ENCODE results near the gene BRF1. TPM values are rescaled to one million over a fixed set of nuclear protein-coding genes. Genes with fewer than 3 reads are reported as not detected.

The BRF1 gene
- total and polyA plus RNA-seq, 5 donors: 17.9 to 21.1 (median 18.2) TPM

- no peaks in the 10 kb centered on the region for H3K9me3 ChIP-seq (ENCODE audit: control insufficient read depth, low read length)
- peak; percentile 60 to 84 (median 84) for DNase-seq
- intact Hi-C loops (cut with DNase I): loop anchor here in 1 of 4 donors (5.0 kb wide), 1 partner anchor 76 kb away; no protein-coding TSS in a partner anchor
- H3K27ac ChIP-seq (ENCODE audit: low read length): no peak within 1 kb of the TSS
- H3K4me1 ChIP-seq (ENCODE audit: control insufficient read depth, insufficient read depth, low read length): peaks cover 3% of the 10 kb centered on the region
- H3K4me3 ChIP-seq (ENCODE audit: low read length): peak within 1 kb of the TSS; percentile 67
- WGBS: under 1% methylated on average over 83 of the region's 84 CpGs
- ATAC-seq: no peak
- H3K27me3 ChIP-seq (ENCODE audit: control insufficient read depth, insufficient read depth): no peaks in the 10 kb centered on the region
Observed at GRCh38 chr14:105168496-105168978, 132.3 kb downstream of the BRF1 start, which contains the start of gene JAG2. JAG2 (minus strand) TSS chr14:105168776; CDS start chr14:105168420, 356 bp downstream.

GRCh38 chr14:105168093-105168420, 132.7 kb downstream of the BRF1 start:
- Histone ChIP-seq H3K27me3 (ENCODE audit: control insufficient read depth, insufficient read depth) (no peaks in the 10 kb centered on the region), H3K4me3 (ENCODE audit: low read length) (peak overlapping the region; percentile 67), H3K4me1 (ENCODE audit: control insufficient read depth, insufficient read depth, low read length) (peaks cover 3% of the 10 kb centered on the region), H3K27ac (ENCODE audit: low read length) (no peak overlapping the region), H3K9me3 (ENCODE audit: control insufficient read depth, low read length) (no peaks in the 10 kb centered on the region)
- ATAC-seq: no peak
- under 1% methylated on average over 43 of the region's 46 CpGs for WGBS
- no peak for DNase-seq
- intact Hi-C loops (cut with DNase I): loop anchor here in 1 of 4 donors (5.0 kb wide), 1 partner anchor 76 kb away; no protein-coding TSS in a partner anchor

GRCh38 chr14:105167303-105168092, 133.3 kb downstream of the BRF1 start:
- Histone ChIP-seq H3K9me3 (ENCODE audit: control insufficient read depth, low read length) (no peaks in the 10 kb centered on the region), H3K4me1 (ENCODE audit: control insufficient read depth, insufficient read depth, low read length) (peaks cover 3% of the 10 kb centered on the region), H3K4me3 (ENCODE audit: low read length) (peak overlapping the region; percentile 67), H3K27ac (ENCODE audit: low read length) (no peak overlapping the region), H3K27me3 (ENCODE audit: control insufficient read depth, insufficient read depth) (no peaks in the 10 kb centered on the region)
- intact Hi-C loops (cut with DNase I): loop anchor here in 1 of 4 donors (5.0 kb wide), 1 partner anchor 75 kb away; no protein-coding TSS in a partner anchor
- 3% methylated on average over 115 of the region's 116 CpGs for WGBS
- DNase-seq (no peak), ATAC-seq (no peak)

GRCh38 chr14:105166571-105167302, 134.1 kb downstream of the BRF1 start:
- peaks cover 3% of the 10 kb centered on the region for H3K4me1 ChIP-seq (ENCODE audit: control insufficient read depth, insufficient read depth, low read length)
- DNase-seq: no peak
- WGBS: 59% methylated on average over 22 of the region's 22 CpGs
- no peaks in the 10 kb centered on the region for H3K9me3 ChIP-seq (ENCODE audit: control insufficient read depth, low read length)
- H3K27ac ChIP-seq (ENCODE audit: low read length): no peak overlapping the region
- intact Hi-C loops (cut with DNase I): loop anchor here in 1 of 4 donors (5.0 kb wide), 1 partner anchor 74 kb away; no protein-coding TSS in a partner anchor
- no peak overlapping the region for H3K4me3 ChIP-seq (ENCODE audit: low read length)
- no peak for ATAC-seq
- no peaks in the 10 kb centered on the region for H3K27me3 ChIP-seq (ENCODE audit: control insufficient read depth, insufficient read depth)

- 87% methylated on average over 32 of the region's 32 CpGs for WGBS
- Histone ChIP-seq H3K4me1 (ENCODE audit: control insufficient read depth, insufficient read depth, low read length) (peaks cover 3% of the 10 kb centered on the region), H3K27ac (ENCODE audit: low read length) (no peak overlapping the region), H3K27me3 (ENCODE audit: control insufficient read depth, insufficient read depth) (no peaks in the 10 kb centered on the region), H3K4me3 (ENCODE audit: low read length) (no peak overlapping the region), H3K9me3 (ENCODE audit: control insufficient read depth, low read length) (no peaks in the 10 kb centered on the region)
- DNase-seq: no peak
- intact Hi-C loops (cut with DNase I): loop anchor here in 1 of 4 donors (5.0 kb wide), 1 partner anchor 74 kb away; no protein-coding TSS in a partner anchor
- ATAC-seq: no peak
Observed at GRCh38 chr14:105165761-105166485, 134.9 kb downstream of the BRF1 start.

- Histone ChIP-seq H3K9me3 (ENCODE audit: control insufficient read depth, low read length) (no peaks in the 10 kb centered on the region), H3K4me3 (ENCODE audit: low read length) (no peak overlapping the region), H3K27ac (ENCODE audit: low read length) (no peak overlapping the region), H3K4me1 (ENCODE audit: control insufficient read depth, insufficient read depth, low read length) (no peaks in the 10 kb centered on the region), H3K27me3 (ENCODE audit: control insufficient read depth, insufficient read depth) (no peaks in the 10 kb centered on the region)
- intact Hi-C loops (cut with DNase I): loop anchor here in 1 of 4 donors (5.0 kb wide), 1 partner anchor 73 kb away; no protein-coding TSS in a partner anchor
- DNase-seq: no peak
- ATAC-seq: no peak
- WGBS: 74% methylated on average over 10 of the region's 10 CpGs
Observed at GRCh38 chr14:105165134-105165704, 135.6 kb downstream of the BRF1 start.

GRCh38 chr14:105163040-105163742, 137.6 kb downstream of the BRF1 start:
- intact Hi-C loops (cut with DNase I): loop anchor here in 1 of 4 donors (5.0 kb wide), 1 partner anchor 71 kb away; no protein-coding TSS in a partner anchor
- no peaks in the 10 kb centered on the region for H3K4me1 ChIP-seq (ENCODE audit: control insufficient read depth, insufficient read depth, low read length)
- 83% methylated on average over 18 of the region's 18 CpGs for WGBS

GRCh38 chr14:105162669-105162979, 138.2 kb downstream of the BRF1 start:
- 90% methylated on average over 2 of the region's 2 CpGs for WGBS
- intact Hi-C loops (cut with DNase I): loop anchor here in 1 of 4 donors (5.0 kb wide), 1 partner anchor 70 kb away; no protein-coding TSS in a partner anchor
- DNase-seq (no peak), ATAC-seq (no peak)
- no peaks in the 10 kb centered on the region for H3K9me3 ChIP-seq (ENCODE audit: control insufficient read depth, low read length)
- no peak overlapping the region for H3K27ac ChIP-seq (ENCODE audit: low read length)
- H3K27me3 ChIP-seq (ENCODE audit: control insufficient read depth, insufficient read depth): no peaks in the 10 kb centered on the region
- no peaks in the 10 kb centered on the region for H3K4me1 ChIP-seq (ENCODE audit: control insufficient read depth, insufficient read depth, low read length)
- no peak overlapping the region for H3K4me3 ChIP-seq (ENCODE audit: low read length)

More at GRCh38 chr14:105163040-105163742, 137.6 kb downstream of the BRF1 start:
- Histone ChIP-seq H3K27ac (ENCODE audit: low read length) (no peak overlapping the region), H3K27me3 (ENCODE audit: control insufficient read depth, insufficient read depth) (no peaks in the 10 kb centered on the region), H3K9me3 (ENCODE audit: control insufficient read depth, low read length) (no peaks in the 10 kb centered on the region), H3K4me3 (ENCODE audit: low read length) (no peak overlapping the region)
- ATAC-seq (no peak), DNase-seq (no peak)

GRCh38 chr14:105161964-105162668, 138.7 kb downstream of the BRF1 start:
- H3K9me3 ChIP-seq (ENCODE audit: control insufficient read depth, low read length): no peaks in the 10 kb centered on the region
- no peak overlapping the region for H3K4me3 ChIP-seq (ENCODE audit: low read length)
- no peaks in the 10 kb centered on the region for H3K27me3 ChIP-seq (ENCODE audit: control insufficient read depth, insufficient read depth)
- WGBS: 80% methylated on average over 10 of the region's 10 CpGs
- DNase-seq: peak in 1 of 3 donors; percentile 82
- intact Hi-C loops (cut with DNase I): loop anchor here in 1 of 4 donors (5.0 kb wide), 1 partner anchor 70 kb away; no protein-coding TSS in a partner anchor
- H3K27ac ChIP-seq (ENCODE audit: low read length): no peak overlapping the region
- H3K4me1 ChIP-seq (ENCODE audit: control insufficient read depth, insufficient read depth, low read length): no peaks in the 10 kb centered on the region
- peak; percentile 45 to 59 for ATAC-seq

Data from right cardiac atrium (tissue), 5 donors.